NCI-H2171 (cell line): ENCODE results near the gene VPS45.

Source experiments
- DNase-seq: peaks from one replicate; lab custom pipeline; 2025; lab: John Stamatoyannopoulos, UW

VPS45 gene

DNA sequence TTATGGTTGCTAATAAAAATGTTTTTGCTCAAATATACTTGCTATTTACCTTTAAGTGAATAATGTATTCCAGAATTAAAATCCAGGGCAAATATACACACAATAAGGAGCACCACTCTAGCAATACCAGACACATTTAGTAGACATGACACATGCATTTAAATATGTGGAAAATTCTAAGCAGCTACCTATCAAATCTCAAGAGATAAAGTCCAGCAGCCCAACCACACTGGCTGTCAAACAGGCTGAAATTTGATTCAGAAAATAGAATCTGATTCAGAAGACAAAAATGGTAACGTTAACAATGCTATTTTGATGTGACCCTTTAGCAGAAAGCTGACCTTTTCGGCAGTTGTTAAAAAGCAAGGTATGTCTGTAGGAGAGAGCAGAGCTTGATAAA is 124.4 kb downstream of the VPS45 start:
- DNase-seq: no peak

DNA sequence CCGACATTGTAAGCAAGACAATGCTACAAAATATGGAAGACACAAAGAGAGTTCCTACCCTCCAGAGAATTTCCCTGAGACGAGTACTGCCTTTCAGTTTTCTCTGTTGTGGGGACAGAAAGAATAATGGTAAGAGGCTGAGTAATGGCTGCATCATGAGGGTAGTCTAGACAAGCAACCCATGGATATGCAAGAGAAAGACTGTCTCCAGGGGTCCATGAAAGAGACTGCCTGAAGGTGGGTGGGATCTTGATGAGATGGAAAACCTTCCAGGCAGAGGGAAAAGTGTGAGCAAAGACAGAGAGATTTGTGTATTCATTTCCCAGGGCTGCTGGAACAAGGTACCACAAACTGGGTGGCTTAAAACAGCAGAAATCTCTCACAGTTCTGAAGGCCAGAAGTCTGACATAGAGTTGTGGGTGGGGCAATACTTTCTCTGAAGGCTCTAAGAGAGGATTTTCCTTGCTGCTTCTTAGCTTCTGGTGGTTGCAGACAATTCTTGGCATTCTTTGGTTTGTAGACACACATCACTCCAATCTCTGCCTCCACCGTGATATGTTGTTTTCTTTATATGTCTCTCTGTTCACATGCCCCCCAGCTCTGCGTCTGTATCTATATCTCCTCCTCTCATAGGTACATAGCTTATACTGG is 126.9 kb downstream of the VPS45 start:
- no peak for DNase-seq
